HG02840 (cell line): Measurements from ENCODE around the gene CD8B.

Experiments used
- ATAC-seq: cut with Tn5 transposase; IDR thresholded peaks from one replicate; pipeline ENCODE4 v1.9.1; 2021; ENCODE audit warnings: mild to moderate bottlenecking, moderate library complexity, moderate number of reproducible peaks; ENCODE audit not compliant: unreplicated experiment, low FRiP score

The CD8B gene

GRCh38 chr2:86775338-86775737 lies 86.3 kb downstream of the CD8B start:
- no peak for ATAC-seq

- no peak for ATAC-seq
Observed at GRCh38 chr2:86774862-86775261, 86.8 kb downstream of the CD8B start.

GRCh38 chr2:86772611-86773010 lies 89.1 kb downstream of the CD8B start:
- no peak for ATAC-seq

- ATAC-seq = no peak
Observed at GRCh38 chr2:86770816-86771301, 90.8 kb downstream of the CD8B start.

- ATAC-seq = no peak
Observed at GRCh38 chr2:86769838-86770237, 91.8 kb downstream of the CD8B start.

GRCh38 chr2:86768189-86768949 lies 93.3 kb downstream of the CD8B start:
- ATAC-seq = no peak
